HUES64 (cell line): Measurements from ENCODE around the gene NFKB2.
A peak's percentile ranks its signal among the peaks of the same experiment; 100 is the strongest.

ENCODE experiments used
- H3K27ac ChIP-seq: 2 replicates; pipeline ENCODE4 v1.7.0; 2013; ENCODE audit warnings: low read depth, low read length, inconsistent platforms
- H3K27me3 ChIP-seq: 2 replicates; pipeline ENCODE4 v1.6.1; 2013; ENCODE audit warnings: mild to moderate bottlenecking, low read length; ENCODE audit not compliant: insufficient read depth
- H3K36me3 ChIP-seq: 2 replicates; pipeline ENCODE4 v1.6.1; 2013; ENCODE audit warnings: mild to moderate bottlenecking, low read length; ENCODE audit not compliant: insufficient read depth
- H3K4me1 ChIP-seq: 2 replicates; pipeline ENCODE4 v1.6.1; 2013; ENCODE audit warnings: mild to moderate bottlenecking, low read length, moderate library complexity; ENCODE audit not compliant: insufficient read depth
- H3K4me3 ChIP-seq: 2 replicates; pipeline ENCODE4 v1.5.1; 2013; ENCODE audit warnings: mild to moderate bottlenecking, low read length, moderate library complexity
- H3K9ac ChIP-seq: 2 replicates; pipeline ENCODE4 v1.6.1; 2013; ENCODE audit warnings: mild to moderate bottlenecking, low read depth, low read length
- H3K9me3 ChIP-seq: 2 replicates; pipeline ENCODE4 v1.6.1; 2013; ENCODE audit warnings: low read depth, low read length; ENCODE audit not compliant: insufficient read depth
- whole genome bisulfite sequencing: fragments of 150-250, 120-280 bp; methylation state at CpG from one replicate; pipeline ENCODE4 v1.1.7; 2013; ENCODE audit warnings: missing lambda C conversion rate; 5-methylcytosine and 5-hydroxymethylcytosine counted together

The NFKB2 gene

DNA sequence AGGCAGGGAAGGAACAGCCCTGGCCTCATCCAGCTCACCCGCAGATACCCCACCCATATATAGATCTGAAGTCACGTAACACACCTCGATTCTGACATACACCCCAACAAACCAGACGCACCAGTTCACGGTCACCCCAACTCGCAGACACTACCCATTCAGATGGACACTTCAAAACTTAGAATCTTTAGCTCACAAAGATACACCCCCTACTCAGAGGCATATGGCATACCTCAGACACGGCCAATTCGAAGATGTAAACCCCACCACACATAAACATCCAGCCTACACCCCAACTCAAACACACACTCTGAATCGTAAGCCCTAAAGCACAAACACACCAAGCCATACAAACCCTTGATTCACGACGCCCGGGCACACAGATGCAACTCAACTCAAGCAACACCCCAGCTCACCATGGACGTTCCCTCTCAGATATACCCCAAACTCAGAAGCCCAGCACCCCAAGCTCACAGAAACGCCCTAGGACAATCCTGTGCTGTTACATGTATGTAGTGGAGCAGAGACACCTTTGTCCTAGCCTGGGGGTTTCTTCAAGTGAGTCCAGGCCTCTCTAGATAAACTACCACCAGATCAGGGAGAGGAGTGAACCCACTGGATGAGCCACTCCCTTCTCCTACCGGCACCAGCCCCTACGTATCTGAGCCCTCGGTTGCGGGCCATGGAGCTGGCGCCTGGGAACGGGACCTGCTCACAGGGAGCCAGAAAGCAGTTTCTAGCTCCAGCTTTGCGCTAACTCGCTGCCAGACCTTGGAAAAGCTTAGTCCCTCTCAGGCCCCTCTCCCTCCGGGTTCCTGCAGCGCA lies 14.3 kb downstream of the NFKB2 start:
- peak overlapping the region; percentile 63 for H3K4me3 ChIP-seq
- WGBS: 39% methylated on average over 24 of the region's 24 CpGs
- no peak overlapping the region for H3K27ac ChIP-seq
- no peaks in the 10 kb centered on the region for H3K36me3 ChIP-seq
- peak overlapping the region; percentile 33 for H3K9ac ChIP-seq
- H3K4me1 ChIP-seq: peaks cover 8% of the 10 kb centered on the region; the same call in 1 of the 2 replicates
- no peaks in the 10 kb centered on the region for H3K9me3 ChIP-seq
- peaks cover 55% of the 10 kb centered on the region for H3K27me3 ChIP-seq

- Histone ChIP-seq H3K27me3 (peaks cover 55% of the 10 kb centered on the region), H3K9me3 (no peaks in the 10 kb centered on the region), H3K36me3 (no peaks in the 10 kb centered on the region), H3K27ac (no peak overlapping the region), H3K9ac (peak overlapping the region; percentile 33), H3K4me1 (peaks cover 8% of the 10 kb centered on the region; the same call in 1 of the 2 replicates), H3K4me3 (peak overlapping the region; percentile 63)
- 4% methylated on average over 48 of the region's 48 CpGs for WGBS
These were observed 15.0 kb downstream of the NFKB2 start for GRCh38 chr10:102410429-102411073.

DNA sequence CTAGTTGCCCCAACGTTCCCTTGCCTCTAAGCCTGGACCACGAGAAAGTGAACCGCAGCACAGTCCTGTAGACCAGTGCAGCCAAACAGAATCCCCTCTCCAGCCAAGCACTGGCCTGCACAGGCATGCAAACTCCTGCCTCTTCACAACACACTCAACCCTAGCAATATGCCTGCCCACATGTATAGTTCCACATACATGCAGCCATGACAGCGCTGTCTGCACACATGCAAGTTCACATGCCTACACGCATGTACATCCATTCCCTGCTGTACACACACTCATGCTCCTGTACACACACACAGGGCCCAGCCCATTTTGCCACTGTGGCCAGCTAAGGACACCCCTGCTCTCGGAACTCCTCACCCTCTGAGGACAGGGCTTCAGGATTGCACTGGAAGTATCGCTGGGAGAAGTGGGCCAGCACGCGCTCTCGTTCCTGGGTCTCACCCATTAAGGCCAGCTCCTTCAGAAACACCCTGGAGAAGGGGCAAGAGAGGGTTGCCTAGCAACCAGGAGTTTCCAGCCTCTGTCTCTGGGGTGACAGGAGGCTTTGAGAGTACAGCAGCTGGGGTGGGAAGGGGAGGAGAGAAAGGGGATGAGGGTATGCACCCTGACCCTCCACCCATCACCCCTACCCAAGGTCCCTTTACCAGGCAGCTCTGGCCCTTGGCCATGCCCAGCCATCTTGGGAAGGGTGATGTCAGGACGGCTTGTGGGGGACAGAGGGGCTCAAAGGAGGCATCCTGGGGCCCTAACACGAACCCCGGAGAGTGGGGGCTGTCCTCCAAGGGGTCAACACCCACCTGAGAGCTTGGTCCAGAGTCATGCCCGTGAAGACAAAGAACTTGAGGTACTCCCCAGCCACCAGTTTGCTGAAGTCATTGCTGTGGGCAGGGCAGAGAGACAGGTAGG lies 16.1 kb downstream of the NFKB2 start:
- no peak overlapping the region for H3K27ac ChIP-seq
- no peaks in the 10 kb centered on the region for H3K9me3 ChIP-seq
- WGBS: 89% methylated on average over 14 of the region's 14 CpGs
- no peaks in the 10 kb centered on the region for H3K36me3 ChIP-seq
- H3K4me3 ChIP-seq: peak overlapping the region; percentile 63
- peaks cover 8% of the 10 kb centered on the region; the same call in 1 of the 2 replicates for H3K4me1 ChIP-seq
- peaks cover 53% of the 10 kb centered on the region for H3K27me3 ChIP-seq
- H3K9ac ChIP-seq: no peak overlapping the region

GRCh38 chr10:102412293-102412692 lies 16.8 kb downstream of the NFKB2 start:
- no peaks in the 10 kb centered on the region for H3K36me3 ChIP-seq
- H3K27ac ChIP-seq: no peak overlapping the region
- H3K9ac ChIP-seq: no peak overlapping the region
- peaks cover 51% of the 10 kb centered on the region for H3K27me3 ChIP-seq
- H3K4me1 ChIP-seq: peaks cover 8% of the 10 kb centered on the region; the same call in 1 of the 2 replicates
- H3K9me3 ChIP-seq: no peaks in the 10 kb centered on the region
- WGBS: 90% methylated on average over 10 of the region's 10 CpGs
- H3K4me3 ChIP-seq: no peak overlapping the region

GRCh38 chr10:102413053-102413705 lies 17.7 kb downstream of the NFKB2 start:
- H3K9me3 ChIP-seq: no peaks in the 10 kb centered on the region
- H3K4me3 ChIP-seq: no peak overlapping the region
- peaks cover 43% of the 10 kb centered on the region for H3K27me3 ChIP-seq
- H3K36me3 ChIP-seq: no peaks in the 10 kb centered on the region
- 31% methylated on average over 5 of the region's 5 CpGs for WGBS
- H3K9ac ChIP-seq: no peak overlapping the region
- H3K4me1 ChIP-seq: peaks cover 9% of the 10 kb centered on the region; the same call in 1 of the 2 replicates
- H3K27ac ChIP-seq: no peak overlapping the region

GRCh38 chr10:102413806-102414561 lies 18.5 kb downstream of the NFKB2 start:
- Histone ChIP-seq H3K36me3 (no peaks in the 10 kb centered on the region), H3K27ac (no peak overlapping the region), H3K4me3 (no peak overlapping the region), H3K9me3 (no peaks in the 10 kb centered on the region), H3K27me3 (peaks cover 38% of the 10 kb centered on the region), H3K9ac (no peak overlapping the region), H3K4me1 (peaks cover 12% of the 10 kb centered on the region; the same call in 1 of the 2 replicates)
- 88% methylated on average over 16 of the region's 16 CpGs for WGBS

DNA sequence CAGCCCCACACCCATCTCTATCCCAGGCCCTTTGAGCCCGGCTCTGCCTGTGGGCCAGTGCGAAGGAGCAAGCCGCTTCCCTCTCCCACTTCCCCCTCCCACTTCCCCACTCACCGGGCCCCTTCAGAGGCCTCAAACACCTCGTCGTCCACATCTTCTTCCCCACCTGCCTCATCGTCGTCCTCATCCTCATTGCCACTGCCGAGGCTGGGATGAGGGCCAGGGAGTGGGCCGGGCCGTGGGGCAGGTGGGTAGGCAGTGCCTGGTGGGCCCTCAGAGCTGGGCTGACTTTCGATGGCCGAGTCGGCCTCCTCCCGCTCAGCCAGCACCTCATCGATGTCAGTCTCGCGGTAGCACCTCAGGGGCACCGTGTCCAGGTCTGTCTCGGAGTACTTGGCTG lies 19.2 kb downstream of the NFKB2 start:
- peaks cover 30% of the 10 kb centered on the region for H3K27me3 ChIP-seq
- 81% methylated on average over 20 of the region's 20 CpGs for WGBS
- no peaks in the 10 kb centered on the region for H3K36me3 ChIP-seq
- no peak overlapping the region for H3K27ac ChIP-seq
- H3K9me3 ChIP-seq: no peaks in the 10 kb centered on the region
- H3K9ac ChIP-seq: no peak overlapping the region
- no peak overlapping the region for H3K4me3 ChIP-seq
- peaks cover 7% of the 10 kb centered on the region; the same call in 1 of the 2 replicates for H3K4me1 ChIP-seq

DNA sequence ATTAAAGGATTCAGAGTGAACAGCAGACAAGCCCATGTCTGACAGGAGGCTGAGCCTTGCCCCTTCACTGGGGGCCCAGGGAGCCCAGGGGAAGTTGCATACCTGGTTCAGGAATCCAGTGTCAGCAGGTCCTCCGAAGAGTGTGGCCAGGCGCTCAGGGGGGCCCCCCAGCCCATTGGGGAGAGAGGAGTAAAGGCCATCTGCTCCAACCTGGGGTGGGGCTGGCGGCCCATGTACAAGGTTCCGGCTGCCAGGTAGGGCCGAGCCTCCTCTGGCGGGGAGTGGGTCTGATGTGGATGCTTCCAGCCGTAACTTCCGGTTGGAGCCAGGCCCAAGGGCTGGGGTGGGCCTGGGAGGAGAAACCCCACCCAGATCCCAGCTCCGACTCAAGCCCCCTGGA lies 20.8 kb downstream of the NFKB2 start:
- Histone ChIP-seq H3K36me3 (no peaks in the 10 kb centered on the region), H3K4me3 (no peak overlapping the region), H3K27me3 (peaks cover 15% of the 10 kb centered on the region), H3K9me3 (no peaks in the 10 kb centered on the region), H3K9ac (no peak overlapping the region), H3K4me1 (peaks cover 4% of the 10 kb centered on the region; the same call in 1 of the 2 replicates), H3K27ac (no peak overlapping the region)
- 86% methylated on average over 9 of the region's 9 CpGs for WGBS

- no peak overlapping the region for H3K4me3 ChIP-seq
- no peaks in the 10 kb centered on the region for H3K36me3 ChIP-seq
- peaks cover 10% of the 10 kb centered on the region for H3K27me3 ChIP-seq
- no peaks in the 10 kb centered on the region for H3K9me3 ChIP-seq
- WGBS: 92% methylated on average over 20 of the region's 20 CpGs
- no peak overlapping the region for H3K27ac ChIP-seq
- peaks cover 4% of the 10 kb centered on the region; the same call in 1 of the 2 replicates for H3K4me1 ChIP-seq
- no peak overlapping the region for H3K9ac ChIP-seq
These were observed 21.2 kb downstream of the NFKB2 start for GRCh38 chr10:102416695-102417094.
